HG03196 (cell line): ENCODE results near the gene AMPD3.

ENCODE experiments used
- ATAC-seq: cut with Tn5 transposase; IDR thresholded peaks from one replicate; pipeline ENCODE4 v1.9.1; 2021; ENCODE audit not compliant: unreplicated experiment

AMPD3 gene

DNA sequence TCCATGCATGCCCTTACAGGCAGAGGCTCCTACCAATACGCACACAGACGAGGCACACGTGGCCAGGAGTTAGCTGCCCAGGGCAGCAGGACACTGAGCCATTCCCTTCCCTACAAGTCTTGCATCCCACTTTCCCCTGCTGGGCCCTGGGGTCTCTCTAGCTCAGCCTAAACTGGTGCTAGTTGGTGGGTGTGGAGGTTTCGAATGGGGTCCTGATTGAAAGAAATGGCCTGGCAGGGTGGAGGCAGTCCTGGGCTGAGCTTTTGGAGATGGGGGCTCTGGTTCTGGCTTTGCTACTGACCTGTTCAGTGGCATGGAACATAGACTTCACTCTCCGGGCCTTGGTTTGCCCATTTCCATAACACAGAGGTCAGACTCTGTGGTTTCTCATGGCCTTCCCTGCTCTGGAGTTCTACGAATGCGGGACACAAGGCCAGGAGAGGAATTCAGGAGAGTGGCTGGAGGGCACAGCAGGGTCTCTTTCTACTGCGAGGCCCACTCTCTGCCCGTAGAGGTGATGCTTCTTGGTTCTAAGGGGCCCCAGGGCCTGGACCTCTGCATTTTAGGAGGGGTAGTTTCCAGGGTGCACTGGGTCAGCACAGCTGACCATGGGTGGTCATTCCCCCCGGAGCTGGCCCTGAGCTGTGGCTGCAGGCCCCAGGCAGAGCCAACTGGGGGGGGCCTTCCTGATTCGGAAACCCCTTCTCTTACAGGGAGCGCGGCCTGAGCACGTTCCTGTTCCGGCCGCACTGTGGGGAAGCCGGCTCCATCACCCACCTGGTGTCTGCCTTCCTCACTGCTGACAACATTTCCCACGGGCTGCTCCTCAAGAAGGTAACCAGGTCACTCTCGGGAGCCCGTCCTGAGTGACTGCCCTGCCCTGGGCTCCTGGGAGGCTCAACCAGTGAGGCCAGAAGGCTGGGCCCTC, 46.0 kb downstream of the AMPD3 start:
- ATAC-seq, result no peak

DNA sequence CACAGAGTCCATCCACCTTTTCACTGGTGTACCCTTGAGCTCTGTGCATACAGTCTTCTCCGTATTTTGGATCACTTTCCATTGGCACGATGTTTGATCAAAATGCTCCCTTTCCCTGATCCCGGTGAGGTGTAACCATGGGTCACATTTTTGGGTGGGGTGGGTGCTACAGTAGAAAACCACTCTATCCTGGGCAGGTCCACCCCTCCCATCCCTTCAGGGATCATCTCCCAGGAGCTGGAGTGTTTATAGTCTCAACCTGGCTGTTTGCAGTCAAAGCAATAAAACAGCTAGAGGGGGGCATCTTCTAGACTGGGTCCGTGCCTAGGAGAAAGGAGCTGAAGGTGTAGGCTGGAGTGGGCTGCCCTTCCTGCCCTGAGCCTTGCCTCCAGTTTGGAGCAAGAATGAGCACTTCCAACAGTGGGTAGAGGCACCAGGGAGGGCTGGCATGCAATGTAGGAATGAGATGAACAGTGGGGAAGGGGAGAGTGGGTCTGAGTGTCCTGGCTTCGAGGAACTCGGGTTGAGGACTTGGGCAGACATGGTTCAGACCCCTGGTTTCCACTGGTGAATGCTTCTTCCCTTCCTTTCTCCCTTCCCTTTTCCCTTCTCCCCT, 47.1 kb downstream of the AMPD3 start:
- no peak for ATAC-seq

DNA sequence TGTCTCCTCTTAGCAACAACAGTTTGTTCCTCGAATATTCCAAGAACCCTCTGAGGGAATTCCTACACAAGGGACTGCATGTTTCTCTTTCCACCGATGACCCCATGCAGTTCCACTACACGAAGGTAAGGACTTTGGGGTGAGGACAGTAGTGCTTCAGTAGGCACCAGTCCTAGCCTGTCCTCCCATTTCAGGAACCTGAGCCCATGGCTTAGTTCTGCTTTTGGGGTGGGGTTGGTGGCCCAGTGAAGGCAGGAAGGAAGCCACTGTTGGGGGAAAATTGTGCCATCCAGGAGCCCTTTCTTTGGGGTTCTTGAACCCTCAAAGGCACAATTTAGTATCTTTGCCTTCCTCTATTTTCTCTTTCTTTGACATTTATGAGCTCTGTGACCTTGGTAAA, 47.7 kb downstream of the AMPD3 start:
- ATAC-seq, result no peak

DNA sequence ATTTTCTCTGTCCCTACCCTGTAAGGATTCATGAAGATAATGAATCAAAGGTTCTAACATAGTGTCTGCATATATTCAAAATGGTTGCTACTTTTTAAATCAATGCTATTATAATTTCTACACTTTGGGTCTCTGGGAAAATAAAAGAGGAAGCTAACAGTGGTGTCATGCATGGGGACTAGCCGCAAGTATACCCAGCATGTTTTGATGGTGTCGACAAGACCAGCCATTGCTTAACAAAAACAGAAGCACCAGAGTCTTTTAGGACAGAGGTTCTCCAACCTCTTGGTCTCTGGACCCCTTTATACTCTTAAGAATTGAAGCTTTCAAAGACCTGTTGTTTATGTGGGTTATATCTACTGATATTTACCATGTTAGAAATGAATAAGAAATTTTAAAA, 48.2 kb downstream of the AMPD3 start:
- ATAC-seq, result no peak

DNA sequence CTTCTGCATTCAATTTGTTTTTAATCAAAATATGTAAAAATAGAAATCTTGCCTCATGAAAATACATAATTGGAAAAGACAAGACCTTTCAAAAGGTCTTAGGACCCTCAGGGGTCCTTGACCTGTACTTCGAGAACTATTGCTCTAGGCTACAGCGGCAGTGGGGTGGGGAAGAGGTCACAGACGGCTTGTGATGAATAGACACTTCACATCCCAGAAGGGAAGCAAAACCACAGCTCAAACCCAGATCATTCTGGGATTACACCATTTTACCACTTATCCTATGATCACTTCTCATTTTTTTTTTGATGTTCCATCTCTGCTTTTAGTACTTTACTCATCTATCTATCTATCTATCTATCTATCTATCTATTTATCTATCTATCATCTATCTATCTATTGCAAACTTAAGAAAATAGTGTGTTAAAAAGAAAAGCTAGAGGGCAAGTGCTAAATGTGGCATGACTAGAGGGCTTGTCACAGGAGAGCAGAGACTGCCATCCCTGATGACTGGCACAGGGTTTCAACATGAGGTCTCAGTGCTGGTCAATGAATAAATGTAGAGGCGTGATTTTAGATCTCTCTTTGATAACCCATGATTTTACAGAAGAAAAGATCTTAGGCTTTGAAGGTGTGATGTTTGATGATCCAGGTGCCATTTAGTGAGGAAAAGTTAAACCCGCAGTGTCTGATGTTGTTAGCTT, 48.9 kb downstream of the AMPD3 start:
- ATAC-seq, result no peak

DNA sequence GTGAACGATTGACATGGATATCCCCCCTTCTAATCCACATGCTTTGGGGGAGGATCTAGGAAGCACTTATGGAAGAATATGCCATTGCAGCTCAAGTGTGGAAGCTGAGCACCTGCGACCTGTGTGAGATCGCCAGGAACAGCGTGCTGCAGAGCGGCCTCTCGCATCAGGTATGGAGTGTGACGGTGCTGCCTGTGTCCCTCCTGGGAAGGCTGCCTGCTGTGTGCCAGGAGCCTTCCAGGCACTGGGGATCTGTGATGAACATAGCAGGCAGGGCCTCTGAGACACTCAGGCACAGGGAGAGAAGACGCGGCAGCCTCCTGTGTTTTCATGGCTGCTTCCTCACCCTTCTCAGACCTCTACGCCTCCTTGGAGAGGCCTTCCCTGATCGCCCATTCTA, 49.4 kb downstream of the AMPD3 start:
- ATAC-seq, result no peak

DNA sequence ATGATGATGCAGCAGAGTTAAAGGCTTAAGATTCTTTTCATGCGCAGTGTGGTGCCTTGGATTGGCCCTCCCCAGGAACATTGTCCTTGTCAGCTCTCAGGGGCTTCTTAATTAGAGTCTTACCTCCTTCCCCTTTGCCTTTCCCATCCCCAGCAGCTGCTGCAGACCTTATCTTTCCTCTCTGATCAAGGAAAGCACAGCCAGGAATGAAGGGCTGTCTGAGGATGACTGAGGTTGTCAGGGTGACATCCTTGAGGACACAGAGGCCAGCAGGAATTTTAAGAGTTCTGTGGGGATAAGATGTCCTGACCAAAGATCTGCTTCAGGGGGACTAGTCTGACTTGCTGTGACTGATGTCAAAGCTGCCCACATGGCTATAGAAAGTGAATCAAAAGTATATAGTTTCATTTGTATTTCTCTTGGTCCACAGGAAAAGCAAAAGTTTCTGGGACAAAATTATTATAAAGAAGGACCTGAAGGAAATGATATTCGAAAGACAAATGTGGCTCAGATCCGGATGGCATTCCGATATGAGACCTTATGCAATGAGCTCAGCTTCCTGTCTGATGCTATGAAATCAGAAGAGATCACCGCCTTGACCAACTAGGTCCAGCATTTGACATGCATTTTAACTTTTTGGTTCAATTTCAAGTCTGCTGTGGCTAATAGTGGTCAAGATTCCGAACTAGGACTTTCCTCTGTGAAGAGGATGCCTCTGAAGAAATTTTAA, 50.4 kb downstream of the AMPD3 start:
- no peak for ATAC-seq

DNA sequence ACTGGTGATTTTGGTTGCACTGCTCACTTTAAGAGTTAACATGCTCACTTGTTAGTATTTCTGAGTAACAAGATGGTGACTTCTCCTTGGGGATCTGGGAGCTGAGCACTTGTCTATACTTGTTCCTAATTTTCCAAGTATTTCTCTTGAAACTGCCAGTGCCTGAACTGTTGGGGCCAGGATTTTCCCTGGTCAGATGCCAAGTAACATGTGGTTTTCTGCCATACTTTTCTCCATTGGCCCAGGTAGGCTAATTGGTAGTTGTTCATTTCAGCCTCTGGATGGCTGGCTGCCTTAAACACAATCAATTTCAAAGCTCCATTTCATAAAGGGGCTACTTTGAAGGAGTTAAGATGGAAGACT, 50.9 kb downstream of the AMPD3 start:
- no peak for ATAC-seq

DNA sequence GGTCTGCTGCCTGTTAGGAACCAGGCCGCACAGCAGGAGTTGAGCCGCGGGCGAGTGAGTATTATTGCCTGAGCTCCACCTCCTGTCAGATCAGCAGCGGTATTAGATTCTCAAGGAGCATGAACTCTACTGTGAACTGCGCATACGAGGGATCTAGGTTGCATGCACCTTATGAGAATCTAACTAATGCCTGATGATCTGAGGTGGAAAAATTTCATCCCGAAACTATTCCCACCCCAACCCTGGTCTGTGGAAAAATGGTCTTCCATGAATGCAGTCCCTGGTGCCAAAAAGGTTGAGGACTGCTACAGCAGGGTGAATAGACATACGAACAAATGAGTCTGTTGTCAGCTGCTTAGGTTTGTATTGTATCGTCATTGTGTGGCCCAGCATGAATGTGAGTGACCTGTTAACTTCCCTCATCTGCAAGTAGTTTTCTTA, 56.1 kb downstream of the AMPD3 start:
- no peak for ATAC-seq

DNA sequence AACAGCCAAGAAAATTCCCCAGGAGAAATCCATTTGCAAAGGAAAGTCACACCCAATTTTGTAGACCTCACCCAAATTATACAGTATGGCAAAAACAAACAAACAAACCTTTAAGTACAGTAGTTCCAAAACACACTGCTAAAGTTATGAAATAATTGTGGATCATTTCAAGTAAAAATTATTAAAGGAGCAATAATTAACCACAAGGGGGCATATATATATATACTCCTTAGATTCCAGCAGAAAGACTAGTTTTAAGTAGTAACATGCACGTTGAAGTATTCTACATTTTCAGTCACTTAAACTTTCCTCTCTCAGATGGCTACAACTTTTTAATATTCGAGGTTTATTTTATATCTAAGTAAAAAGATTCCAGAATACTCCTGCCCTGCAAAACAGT, 59.1 kb downstream of the AMPD3 start:
- ATAC-seq, result no peak

DNA sequence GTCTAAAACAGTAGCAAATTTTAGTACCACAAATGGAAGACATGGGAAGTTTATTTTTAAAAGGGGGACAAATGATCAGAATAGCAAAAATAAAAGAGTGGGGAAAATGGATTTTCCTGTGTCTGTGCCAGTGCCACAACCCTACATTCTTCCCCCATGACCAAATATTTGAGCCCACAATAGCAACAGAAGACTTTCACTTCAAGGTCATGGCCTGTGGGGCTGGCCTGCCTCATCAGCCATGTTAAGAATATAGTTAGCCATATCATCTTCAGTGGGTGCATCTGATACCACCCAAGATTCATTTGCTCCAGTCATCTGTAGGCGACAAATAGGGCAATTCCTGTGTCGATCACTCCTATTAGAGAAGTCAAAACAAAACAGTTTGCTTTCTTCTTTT, 59.6 kb downstream of the AMPD3 start:
- no peak for ATAC-seq

DNA sequence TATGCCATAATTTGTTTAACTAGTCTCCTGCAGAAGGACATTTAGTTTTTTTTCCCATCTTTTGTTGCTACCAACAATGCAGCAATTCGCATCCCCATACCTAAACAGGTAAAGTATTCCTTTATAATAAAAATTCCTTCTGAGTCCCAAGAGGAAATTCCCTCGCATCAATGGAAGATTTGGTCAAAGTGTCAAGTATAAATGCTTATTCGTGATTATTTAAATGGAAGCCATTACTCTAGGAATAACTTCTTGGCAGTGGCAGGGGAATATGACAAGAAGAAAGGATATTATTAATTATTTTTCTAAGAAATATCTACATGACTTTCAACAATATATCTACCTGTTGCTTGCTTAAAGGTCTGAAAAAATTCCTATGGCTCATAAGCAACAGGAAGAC, 60.4 kb downstream of the AMPD3 start:
- ATAC-seq, result no peak

DNA sequence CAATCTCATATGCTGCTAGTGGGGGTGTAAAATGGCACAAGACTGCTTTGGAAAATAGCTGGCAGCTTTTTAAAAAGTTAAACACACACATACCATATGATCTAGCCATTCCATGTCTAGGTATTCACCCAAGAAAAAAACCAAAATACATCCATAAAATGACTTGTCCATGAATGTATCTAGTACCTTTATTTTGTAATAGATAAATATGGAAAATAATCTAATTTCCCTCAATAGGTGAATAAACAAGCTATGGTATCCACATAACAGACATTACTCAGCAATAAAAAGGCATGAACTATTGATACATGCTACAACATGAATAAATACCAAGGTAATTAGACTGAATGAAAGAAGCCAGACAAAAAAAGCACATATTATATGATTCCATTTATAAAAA, 63.1 kb downstream of the AMPD3 start:
- no peak for ATAC-seq

DNA sequence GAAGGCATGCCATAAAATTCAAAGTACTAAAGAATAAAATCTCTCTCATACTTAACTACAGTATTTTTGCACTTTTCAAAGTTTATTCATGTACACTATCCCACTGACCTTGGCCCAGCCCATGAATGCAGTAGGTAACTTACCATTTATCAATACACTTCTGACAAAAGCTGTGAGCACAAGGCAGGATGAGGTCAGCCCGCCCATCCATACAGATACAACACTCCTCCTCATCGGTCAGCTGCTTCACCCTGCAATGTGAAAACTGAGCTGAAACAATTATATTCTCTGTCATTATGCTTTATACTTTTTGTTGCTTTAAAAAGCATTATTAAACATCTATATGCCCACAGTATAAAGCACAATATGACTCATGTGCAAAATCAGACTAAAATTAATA, 63.8 kb downstream of the AMPD3 start:
- ATAC-seq, result no peak

DNA sequence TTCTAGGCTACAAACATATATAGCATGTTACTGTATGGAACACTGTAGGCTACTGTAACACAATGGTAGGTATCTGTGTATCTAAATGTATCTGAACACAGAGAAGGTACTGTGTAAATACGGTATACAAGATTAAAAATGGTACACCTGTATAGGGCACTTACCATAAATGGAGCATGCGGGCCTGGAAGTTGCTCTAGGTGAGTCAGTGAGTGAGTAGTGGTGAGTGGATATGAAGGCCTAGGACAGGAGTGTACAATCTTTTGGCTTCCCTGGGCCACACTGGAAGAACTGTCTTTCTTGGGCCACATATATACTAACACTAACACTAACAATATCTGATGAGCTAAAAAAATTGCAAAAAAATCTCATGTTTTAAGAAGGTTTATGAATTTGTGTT, 64.6 kb downstream of the AMPD3 start:
- no peak for ATAC-seq

DNA sequence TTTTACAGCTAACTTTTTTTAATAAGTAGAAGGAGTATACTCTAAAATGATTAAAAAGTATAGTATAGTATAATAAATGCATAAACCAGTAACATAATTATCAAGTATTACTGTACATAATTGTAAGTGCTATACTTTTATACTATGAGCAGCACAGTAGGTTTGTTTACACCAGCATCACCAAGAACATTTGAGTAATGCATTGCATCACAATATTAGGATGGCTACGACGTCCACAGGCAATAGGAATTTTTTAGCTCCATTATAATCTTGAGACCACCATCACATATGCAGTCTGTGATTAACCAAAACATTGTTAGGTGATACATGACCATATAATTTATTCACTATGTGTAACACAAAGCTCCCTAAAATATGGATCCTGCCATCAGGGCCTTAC, 65.5 kb downstream of the AMPD3 start:
- no peak for ATAC-seq

DNA sequence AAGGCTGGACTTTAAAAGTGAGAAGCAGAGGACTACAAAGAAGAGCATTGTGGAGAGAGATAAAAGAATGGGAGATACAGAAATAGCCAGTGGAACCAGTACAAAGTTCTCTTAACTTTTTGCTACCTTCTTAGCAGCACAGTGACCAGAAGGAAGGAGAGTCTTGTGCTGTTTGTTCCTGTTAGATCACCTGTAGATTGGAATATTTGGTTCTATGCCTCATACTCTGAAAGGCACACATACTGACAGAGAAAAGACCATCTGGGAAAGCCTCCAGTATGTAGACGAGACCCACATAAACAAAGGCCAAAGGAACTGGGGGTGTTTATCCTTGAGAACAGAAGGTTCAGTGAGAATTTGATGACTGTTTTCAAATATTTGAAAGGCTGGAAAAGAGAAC, 67.2 kb downstream of the AMPD3 start:
- ATAC-seq, result no peak

DNA sequence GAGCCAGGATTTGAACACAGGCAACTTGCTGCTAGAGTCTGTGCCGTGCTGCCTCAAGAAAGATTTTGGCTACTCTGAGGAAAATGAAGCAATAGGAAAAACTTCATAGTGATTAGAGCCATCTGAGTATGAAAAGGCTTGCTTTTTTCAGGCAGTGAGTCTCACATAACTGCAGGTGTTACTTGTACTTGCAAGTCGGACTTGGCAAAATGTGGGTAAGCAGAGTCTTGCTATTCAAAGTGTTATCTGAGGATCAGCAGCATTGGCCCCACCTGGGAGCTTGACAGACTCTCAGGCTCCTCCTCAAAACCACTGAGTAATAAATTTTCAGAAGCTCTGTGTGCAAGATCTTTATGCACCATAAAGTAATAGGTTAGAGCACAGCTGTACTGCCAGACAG, 67.9 kb downstream of the AMPD3 start:
- no peak for ATAC-seq

DNA sequence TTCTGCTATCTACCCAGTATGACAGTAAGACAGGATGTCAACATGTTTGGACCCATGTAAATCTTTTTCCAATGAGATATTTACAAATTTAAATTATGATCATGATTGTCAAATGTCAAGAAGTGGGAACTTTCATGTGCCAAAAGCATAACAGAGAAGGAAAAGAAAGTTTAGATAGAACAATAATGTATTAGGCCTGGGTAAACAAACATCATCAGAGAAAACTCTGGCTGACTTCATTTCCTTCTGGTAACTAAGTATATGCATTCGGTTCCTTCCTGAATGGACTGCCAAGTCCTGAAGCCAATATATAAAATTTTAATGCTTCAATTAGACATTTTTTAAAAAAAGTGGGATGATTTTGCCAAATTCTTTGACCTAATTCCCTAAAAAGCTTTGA, 69.4 kb downstream of the AMPD3 start:
- no peak for ATAC-seq

DNA sequence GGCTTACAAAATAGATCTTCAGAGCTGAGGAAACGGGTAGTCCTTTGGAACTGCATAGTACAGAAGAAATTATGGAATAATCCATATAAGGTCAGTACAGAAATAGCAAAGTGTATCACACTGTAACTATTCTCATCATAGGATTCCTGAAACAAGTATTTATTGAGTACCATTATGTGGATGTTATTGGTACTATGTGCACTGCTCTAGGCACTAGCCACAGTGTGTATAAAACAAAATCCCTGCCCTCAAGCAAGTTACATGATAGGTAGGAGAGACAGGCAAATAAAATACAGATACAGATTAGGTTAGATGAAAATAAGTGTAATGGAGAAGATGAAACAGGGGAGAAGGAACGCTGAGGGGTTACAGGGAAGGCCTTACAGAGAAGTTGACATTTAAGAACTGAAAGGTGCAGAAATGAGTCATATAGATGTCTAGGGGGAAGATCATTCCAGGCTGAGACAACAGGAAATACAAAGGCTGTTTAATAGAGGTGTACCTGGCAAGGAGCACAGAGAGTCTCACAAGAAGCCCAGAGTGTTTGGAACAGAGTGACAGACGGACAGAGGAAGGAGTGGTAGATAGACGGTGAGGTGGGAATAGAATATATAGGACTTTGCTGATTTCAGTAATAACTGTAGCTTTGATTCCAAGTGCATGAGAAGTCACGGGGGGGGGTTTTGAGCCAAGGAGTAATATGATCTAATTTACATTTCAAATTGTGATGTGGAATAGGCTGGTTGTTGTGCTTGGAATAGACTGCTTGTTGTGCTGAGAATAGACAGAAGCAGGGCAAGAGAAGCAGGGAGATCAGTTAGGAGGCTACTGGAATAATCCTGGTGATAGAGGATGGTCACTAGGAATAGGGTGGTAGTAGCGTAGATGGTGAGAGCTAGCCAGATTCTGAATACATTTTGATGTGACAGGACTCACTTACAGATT, 72.2 kb downstream of the AMPD3 start:
- peak; percentile 78 for ATAC-seq
